PC-3 (cell line): ENCODE data around the gene HOXA9.

ENCODE experiments used
- EZH2 ChIP-seq: fragments of 300-600 bp; sonication (generic); IDR thresholded peaks from one replicate; pipeline ENCODE4 v1.6.1; 2017; ENCODE audit warnings: antibody characterized with exemption, mild to moderate bottlenecking, low read length; ENCODE audit not compliant: unreplicated experiment
- TF ChIP-seq, protein P1 (sequence below): fragments of 300-600 bp; sonication (generic); conservative IDR thresholded peaks from 2 replicates; pipeline ENCODE4 v1.5.1; 2017; ENCODE audit warnings: antibody characterized with exemption, low read depth, mild to moderate bottlenecking, low read length

DNA sequence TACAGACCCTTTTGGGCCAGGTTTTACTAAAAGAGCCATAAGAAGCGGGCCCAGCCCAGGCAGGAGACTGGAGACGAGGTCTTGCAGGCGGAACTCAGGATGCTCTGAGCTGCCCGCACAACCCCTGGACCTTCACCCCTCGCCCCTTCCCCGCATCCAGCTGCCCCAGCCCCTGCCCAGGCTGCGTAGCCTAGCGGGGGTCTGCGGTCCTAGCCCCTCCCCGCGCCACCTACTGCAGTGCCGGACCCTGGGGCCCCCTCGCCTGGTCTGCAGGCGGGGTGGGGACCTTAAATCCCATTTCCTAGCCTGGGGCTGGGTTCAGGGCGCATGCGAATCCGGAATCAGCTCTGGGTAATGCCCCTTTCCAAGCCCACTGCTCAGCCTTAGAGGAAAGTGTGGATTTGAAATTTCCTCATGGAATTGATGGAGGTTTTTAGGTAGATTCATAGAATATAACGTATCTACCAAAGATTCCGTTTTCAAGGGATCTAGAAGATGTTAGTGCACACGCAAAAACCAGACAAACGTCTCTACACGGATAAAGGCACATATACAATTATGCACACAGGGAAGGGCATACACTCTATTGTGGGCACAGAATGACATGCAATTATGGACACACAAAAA, 12.4 kb downstream of the HOXA9 start:
- TF ChIP-seq, protein P1, sequence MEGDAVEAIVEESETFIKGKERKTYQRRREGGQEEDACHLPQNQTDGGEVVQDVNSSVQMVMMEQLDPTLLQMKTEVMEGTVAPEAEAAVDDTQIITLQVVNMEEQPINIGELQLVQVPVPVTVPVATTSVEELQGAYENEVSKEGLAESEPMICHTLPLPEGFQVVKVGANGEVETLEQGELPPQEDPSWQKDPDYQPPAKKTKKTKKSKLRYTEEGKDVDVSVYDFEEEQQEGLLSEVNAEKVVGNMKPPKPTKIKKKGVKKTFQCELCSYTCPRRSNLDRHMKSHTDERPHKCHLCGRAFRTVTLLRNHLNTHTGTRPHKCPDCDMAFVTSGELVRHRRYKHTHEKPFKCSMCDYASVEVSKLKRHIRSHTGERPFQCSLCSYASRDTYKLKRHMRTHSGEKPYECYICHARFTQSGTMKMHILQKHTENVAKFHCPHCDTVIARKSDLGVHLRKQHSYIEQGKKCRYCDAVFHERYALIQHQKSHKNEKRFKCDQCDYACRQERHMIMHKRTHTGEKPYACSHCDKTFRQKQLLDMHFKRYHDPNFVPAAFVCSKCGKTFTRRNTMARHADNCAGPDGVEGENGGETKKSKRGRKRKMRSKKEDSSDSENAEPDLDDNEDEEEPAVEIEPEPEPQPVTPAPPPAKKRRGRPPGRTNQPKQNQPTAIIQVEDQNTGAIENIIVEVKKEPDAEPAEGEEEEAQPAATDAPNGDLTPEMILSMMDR: no peak
- TF ChIP-seq EZH2: no peak
